Astrocyte (in vitro differentiated cells and primary cell): Measurements from ENCODE around the gene TPPP2. TPM values are rescaled to one million over a fixed set of nuclear protein-coding genes. Genes with fewer than 3 reads are reported as not detected.

Experiments used
- DNase-seq: peaks from one replicate; pipeline ENCODE4 v3.0.0-alpha.2; 2010; ENCODE audit warnings: low read depth
- FAIRE-seq: peaks from 2 replicates; lab custom pipeline; 2011; peaks lifted over from hg19 to GRCh38; lab: Jason Lieb, UNC
- H2AFZ ChIP-seq: 2 replicates; pipeline ENCODE4 v1.6.0; 2012; ENCODE audit warnings: low read depth, low read length, inconsistent platforms
- H3K27ac ChIP-seq: 2 replicates; pipeline ENCODE4 v1.5.1; 2011; ENCODE audit warnings: low read depth, low read length, inconsistent platforms
- H3K27me3 ChIP-seq: 2 replicates; pipeline ENCODE4 v1.6.0; 2011; ENCODE audit warnings: low read length, inconsistent platforms; ENCODE audit not compliant: insufficient read depth
- H3K36me3 ChIP-seq: 2 replicates; pipeline ENCODE4 v1.5.1; 2011; ENCODE audit warnings: low read length, inconsistent platforms; ENCODE audit not compliant: insufficient read depth
- H3K4me1 ChIP-seq: 2 replicates; pipeline ENCODE4 v1.5.1; 2011; ENCODE audit warnings: low read length, inconsistent platforms; ENCODE audit not compliant: insufficient read depth
- H3K4me2 ChIP-seq: 2 replicates; pipeline ENCODE4 v1.6.0; 2012; ENCODE audit warnings: low read length, inconsistent platforms
- H3K4me3 ChIP-seq: 2 replicates; pipeline ENCODE4 v1.5.1; 2011; ENCODE audit warnings: low read depth, mild to moderate bottlenecking, low read length, inconsistent platforms; ENCODE audit not compliant: insufficient read depth
- H3K79me2 ChIP-seq: 2 replicates; pipeline ENCODE4 v1.6.0; 2012; ENCODE audit warnings: mild to moderate bottlenecking, low read length, inconsistent platforms; ENCODE audit not compliant: insufficient read depth
- H3K9ac ChIP-seq: 2 replicates; pipeline ENCODE4 v1.6.0; 2012; ENCODE audit warnings: mild to moderate bottlenecking, low read length, inconsistent platforms
- H3K9me3 ChIP-seq: 2 replicates; pipeline ENCODE4 v1.5.1; 2012; ENCODE audit warnings: low read depth, mild to moderate bottlenecking, low read length, inconsistent platforms; ENCODE audit not compliant: insufficient read depth
- H4K20me1 ChIP-seq: 2 replicates; pipeline ENCODE4 v1.6.0; 2012; ENCODE audit warnings: low read length, inconsistent platforms; ENCODE audit not compliant: insufficient read depth
- H3K27ac Mint-ChIP-seq: one replicate; pipeline ENCODE4 v1.8.0; 2021; ENCODE audit warnings: mild to moderate bottlenecking, mixed read lengths; ENCODE audit not compliant: unreplicated experiment
- H3K27me3 Mint-ChIP-seq: one replicate; pipeline ENCODE4 v1.8.0; 2021; ENCODE audit warnings: low read depth, mixed read lengths; ENCODE audit not compliant: unreplicated experiment
- H3K36me3 Mint-ChIP-seq: one replicate; pipeline ENCODE4 v1.8.0; 2021; ENCODE audit warnings: low read depth, mixed read lengths; ENCODE audit not compliant: unreplicated experiment
- H3K4me1 Mint-ChIP-seq: one replicate; pipeline ENCODE4 v1.8.0; 2021; ENCODE audit warnings: low read depth, mixed read lengths; ENCODE audit not compliant: unreplicated experiment
- H3K4me3 Mint-ChIP-seq: one replicate; pipeline ENCODE4 v1.8.0; 2021; ENCODE audit warnings: mild to moderate bottlenecking, moderate library complexity, mixed read lengths; ENCODE audit not compliant: unreplicated experiment
- H3K9me3 Mint-ChIP-seq: one replicate; pipeline ENCODE4 v1.8.0; 2021; ENCODE audit warnings: mild to moderate bottlenecking, mixed read lengths; ENCODE audit not compliant: unreplicated experiment
- EZH2 ChIP-seq: IDR thresholded peaks from 2 replicates; pipeline ENCODE4 v1.6.1; 2012; ENCODE audit warnings: mild to moderate bottlenecking, low read length, inconsistent platforms; ENCODE audit not compliant: insufficient read depth
- total RNA-seq: library from RNA; stranded (reverse); gene quantifications from 2 replicates; pipeline ENCODE4 v1.2.1, GENCODE V29; 2021
- TF ChIP-seq, protein P1 (sequence below): IDR thresholded peaks from 2 replicates; pipeline ENCODE4 v1.5.1; 2011; ENCODE audit warnings: low read depth, mild to moderate bottlenecking, inconsistent platforms, low read length, moderate library complexity; ENCODE audit not compliant: insufficient read depth

TPPP2 gene
- total RNA-seq, 1 donor from 2014 or later, result not detected

DNA sequence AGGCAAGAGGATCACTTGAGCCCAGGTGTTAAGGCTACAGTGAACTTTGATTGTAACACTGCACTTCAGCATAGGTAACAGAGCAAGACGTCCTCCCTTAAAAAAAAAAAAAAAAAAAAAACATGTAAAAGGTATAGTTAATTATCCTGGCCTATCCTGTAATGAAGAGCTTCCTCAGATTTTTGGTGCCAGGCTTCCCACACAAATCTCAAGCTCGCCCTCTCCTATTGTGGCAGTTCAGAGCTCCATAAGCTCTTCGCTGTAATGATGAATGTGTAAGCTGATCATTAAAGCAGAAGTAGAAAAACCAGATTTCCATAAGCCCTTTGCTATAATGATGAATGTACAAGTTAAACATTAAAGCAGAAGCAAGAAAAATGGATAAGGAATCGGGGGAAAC lies 32.9 kb upstream of the TPPP2 start:
- peaks cover 15% of the 10 kb centered on the region for H3K36me3 Mint-ChIP-seq
- DNase-seq (no peak), FAIRE-seq (no peak)
- no peak overlapping the region for H3K9ac ChIP-seq
- no peak overlapping the region for H3K4me2 ChIP-seq
- no peak overlapping the region for H3K27ac Mint-ChIP-seq
- H3K27me3 Mint-ChIP-seq, result no peaks in the 10 kb centered on the region
- H2AFZ ChIP-seq, result no peak overlapping the region
- no peak for TF ChIP-seq EZH2
- TF ChIP-seq, protein P1, sequence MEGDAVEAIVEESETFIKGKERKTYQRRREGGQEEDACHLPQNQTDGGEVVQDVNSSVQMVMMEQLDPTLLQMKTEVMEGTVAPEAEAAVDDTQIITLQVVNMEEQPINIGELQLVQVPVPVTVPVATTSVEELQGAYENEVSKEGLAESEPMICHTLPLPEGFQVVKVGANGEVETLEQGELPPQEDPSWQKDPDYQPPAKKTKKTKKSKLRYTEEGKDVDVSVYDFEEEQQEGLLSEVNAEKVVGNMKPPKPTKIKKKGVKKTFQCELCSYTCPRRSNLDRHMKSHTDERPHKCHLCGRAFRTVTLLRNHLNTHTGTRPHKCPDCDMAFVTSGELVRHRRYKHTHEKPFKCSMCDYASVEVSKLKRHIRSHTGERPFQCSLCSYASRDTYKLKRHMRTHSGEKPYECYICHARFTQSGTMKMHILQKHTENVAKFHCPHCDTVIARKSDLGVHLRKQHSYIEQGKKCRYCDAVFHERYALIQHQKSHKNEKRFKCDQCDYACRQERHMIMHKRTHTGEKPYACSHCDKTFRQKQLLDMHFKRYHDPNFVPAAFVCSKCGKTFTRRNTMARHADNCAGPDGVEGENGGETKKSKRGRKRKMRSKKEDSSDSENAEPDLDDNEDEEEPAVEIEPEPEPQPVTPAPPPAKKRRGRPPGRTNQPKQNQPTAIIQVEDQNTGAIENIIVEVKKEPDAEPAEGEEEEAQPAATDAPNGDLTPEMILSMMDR, result no peak
- no peak overlapping the region for H3K4me3 ChIP-seq
- H3K27ac ChIP-seq, result no peak overlapping the region
- peaks cover 3% of the 10 kb centered on the region for H3K79me2 ChIP-seq
- peaks cover 7% of the 10 kb centered on the region for H3K4me1 ChIP-seq
- peaks cover 14% of the 10 kb centered on the region for H3K4me1 Mint-ChIP-seq
- H4K20me1 ChIP-seq, result peaks cover 5% of the 10 kb centered on the region
- no peaks in the 10 kb centered on the region for H3K27me3 ChIP-seq
- no peaks in the 10 kb centered on the region for H3K9me3 ChIP-seq
- H3K4me3 Mint-ChIP-seq, result no peak overlapping the region
- no peaks in the 10 kb centered on the region for H3K9me3 Mint-ChIP-seq
- peaks cover 36% of the 10 kb centered on the region for H3K36me3 ChIP-seq

DNA sequence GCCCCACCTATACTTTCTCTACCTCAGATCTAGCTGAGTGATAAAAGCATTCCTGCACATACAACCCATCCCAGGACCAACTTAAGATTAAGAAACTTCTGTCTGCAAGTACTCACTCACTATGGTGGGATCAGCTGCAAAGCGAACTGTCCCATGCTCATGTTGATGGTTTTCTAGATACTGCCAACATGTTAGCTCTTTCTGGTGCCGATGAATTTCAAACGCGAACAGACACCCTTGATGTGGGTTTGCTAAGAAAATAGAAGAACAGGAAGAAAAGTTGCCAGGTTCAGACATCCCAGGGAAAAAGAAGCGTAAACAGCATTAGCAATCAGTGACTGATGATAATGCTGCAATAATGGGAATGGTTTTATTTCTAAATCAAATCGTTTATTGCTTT lies 32.5 kb upstream of the TPPP2 start:
- FAIRE-seq (no peak), DNase-seq (no peak)
- Mint-ChIP-seq H3K4me3 (no peak overlapping the region), H3K9me3 (no peaks in the 10 kb centered on the region), H3K27ac (no peak overlapping the region), H3K27me3 (no peaks in the 10 kb centered on the region), H3K4me1 (peaks cover 14% of the 10 kb centered on the region), H3K36me3 (peaks cover 15% of the 10 kb centered on the region)
- TF ChIP-seq, protein P1, result no peak
- TF ChIP-seq EZH2, result no peak
- peaks cover 33% of the 10 kb centered on the region for H3K36me3 ChIP-seq
- no peak overlapping the region for H3K9ac ChIP-seq
- H3K4me1 ChIP-seq, result peaks cover 7% of the 10 kb centered on the region
- H3K4me3 ChIP-seq, result no peak overlapping the region
- H4K20me1 ChIP-seq, result peaks cover 5% of the 10 kb centered on the region
- H3K27ac ChIP-seq, result no peak overlapping the region
- H3K9me3 ChIP-seq, result no peaks in the 10 kb centered on the region
- H2AFZ ChIP-seq, result no peak overlapping the region
- no peak overlapping the region for H3K4me2 ChIP-seq
- no peaks in the 10 kb centered on the region for H3K79me2 ChIP-seq
- H3K27me3 ChIP-seq, result no peaks in the 10 kb centered on the region

DNA sequence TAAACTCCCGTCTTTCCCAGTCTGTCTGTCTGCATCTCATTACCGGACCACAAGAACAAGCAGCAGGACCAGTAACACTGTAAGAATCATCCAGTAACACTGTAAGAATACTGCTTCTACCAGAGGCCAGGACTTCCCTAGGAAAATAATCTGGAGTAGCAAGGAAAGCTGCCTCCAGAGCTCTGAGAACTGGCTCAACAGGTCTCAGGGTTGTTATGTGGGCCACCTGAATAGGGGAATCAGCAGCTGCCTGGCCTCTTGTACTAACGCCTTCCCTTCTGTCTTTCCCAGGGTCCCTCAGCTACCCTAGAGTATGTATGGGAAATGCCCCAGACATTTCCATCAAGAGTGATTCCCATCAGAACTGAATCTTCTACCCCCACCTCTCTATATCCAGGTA lies 31.9 kb upstream of the TPPP2 start:
- H3K4me1 Mint-ChIP-seq, result peaks cover 14% of the 10 kb centered on the region
- Histone ChIP-seq H3K4me3 (no peak overlapping the region), H3K4me1 (peaks cover 7% of the 10 kb centered on the region), H4K20me1 (peaks cover 5% of the 10 kb centered on the region), H3K9ac (no peak overlapping the region), H3K9me3 (no peaks in the 10 kb centered on the region), H2AFZ (no peak overlapping the region), H3K27ac (no peak overlapping the region), H3K79me2 (no peaks in the 10 kb centered on the region), H3K4me2 (no peak overlapping the region), H3K27me3 (no peaks in the 10 kb centered on the region), H3K36me3 (peaks cover 27% of the 10 kb centered on the region)
- no peaks in the 10 kb centered on the region for H3K27me3 Mint-ChIP-seq
- DNase-seq (no peak), FAIRE-seq (no peak)
- no peak for TF ChIP-seq EZH2
- TF ChIP-seq, protein P1, result no peak
- H3K9me3 Mint-ChIP-seq, result no peaks in the 10 kb centered on the region
- H3K27ac Mint-ChIP-seq, result no peak overlapping the region
- peaks cover 13% of the 10 kb centered on the region for H3K36me3 Mint-ChIP-seq
- H3K4me3 Mint-ChIP-seq, result peak overlapping the region; percentile 6
